DMS 273 (cell line): ENCODE data around the gene PCDHA12.
"Not testable (repeated sequence)": the region's sequence is repeated elsewhere in the genome, so short reads cannot be mapped to it uniquely, and the experiment has no call there.

Source experiments
- DNase-seq: peaks from one replicate; lab custom pipeline; 2025; ENCODE audit not compliant: unreplicated experiment; lab: John Stamatoyannopoulos, UW

Gene PCDHA12, protein sequence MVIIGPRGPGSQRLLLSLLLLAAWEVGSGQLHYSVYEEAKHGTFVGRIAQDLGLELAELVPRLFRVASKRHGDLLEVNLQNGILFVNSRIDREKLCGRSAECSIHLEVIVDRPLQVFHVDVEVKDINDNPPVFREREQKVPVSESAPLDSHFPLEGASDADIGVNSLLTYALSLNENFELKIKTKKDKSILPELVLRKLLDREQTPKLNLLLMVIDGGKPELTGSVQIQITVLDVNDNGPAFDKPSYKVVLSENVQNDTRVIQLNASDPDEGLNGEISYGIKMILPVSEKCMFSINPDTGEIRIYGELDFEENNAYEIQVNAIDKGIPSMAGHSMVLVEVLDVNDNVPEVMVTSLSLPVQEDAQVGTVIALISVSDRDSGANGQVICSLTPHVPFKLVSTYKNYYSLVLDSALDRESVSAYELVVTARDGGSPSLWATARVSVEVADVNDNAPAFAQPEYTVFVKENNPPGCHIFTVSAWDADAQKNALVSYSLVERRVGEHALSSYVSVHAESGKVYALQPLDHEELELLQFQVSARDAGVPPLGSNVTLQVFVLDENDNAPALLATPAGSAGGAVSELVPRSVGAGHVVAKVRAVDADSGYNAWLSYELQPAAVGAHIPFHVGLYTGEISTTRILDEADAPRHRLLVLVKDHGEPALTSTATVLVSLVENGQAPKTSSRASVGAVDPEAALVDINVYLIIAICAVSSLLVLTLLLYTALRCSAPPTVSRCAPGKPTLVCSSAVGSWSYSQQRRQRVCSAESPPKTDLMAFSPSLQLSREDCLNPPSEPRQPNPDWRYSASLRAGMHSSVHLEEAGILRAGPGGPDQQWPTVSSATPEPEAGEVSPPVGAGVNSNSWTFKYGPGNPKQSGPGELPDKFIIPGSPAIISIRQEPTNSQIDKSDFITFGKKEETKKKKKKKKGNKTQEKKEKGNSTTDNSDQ

DNA sequence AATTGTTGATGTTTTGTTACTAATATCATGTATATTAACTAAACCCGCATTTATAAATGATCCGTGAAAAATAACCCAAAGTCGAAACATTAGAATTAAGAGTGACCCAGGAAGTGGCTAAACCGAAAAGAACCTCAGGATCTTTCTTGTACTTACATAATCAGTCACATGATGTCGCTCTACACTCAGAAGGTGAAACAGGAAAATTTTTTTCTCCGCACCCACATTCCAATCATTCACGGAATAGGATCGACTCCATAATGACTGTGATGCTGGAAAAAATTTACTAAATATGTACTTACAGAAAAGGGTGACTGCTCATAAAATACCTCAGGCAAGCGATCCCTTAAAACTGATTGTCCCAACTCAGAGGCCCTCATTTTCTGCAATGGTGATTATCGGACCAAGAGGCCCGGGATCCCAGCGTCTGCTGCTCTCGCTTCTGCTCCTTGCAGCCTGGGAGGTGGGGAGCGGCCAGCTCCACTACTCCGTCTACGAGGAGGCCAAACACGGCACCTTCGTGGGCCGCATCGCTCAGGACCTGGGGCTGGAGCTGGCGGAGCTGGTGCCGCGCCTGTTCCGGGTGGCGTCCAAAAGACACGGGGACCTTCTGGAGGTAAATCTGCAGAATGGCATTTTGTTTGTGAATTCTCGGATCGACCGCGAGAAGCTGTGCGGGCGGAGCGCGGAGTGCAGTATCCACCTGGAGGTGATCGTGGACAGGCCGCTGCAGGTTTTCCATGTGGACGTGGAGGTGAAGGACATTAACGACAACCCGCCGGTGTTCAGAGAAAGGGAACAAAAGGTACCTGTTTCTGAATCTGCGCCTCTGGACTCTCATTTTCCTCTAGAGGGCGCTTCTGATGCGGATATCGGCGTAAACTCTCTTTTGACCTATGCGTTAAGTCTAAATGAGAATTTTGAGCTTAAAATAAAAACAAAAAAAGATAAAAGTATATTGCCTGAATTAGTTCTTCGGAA is at the start of gene PCDHA12:
PCDHA12 (plus strand) TSS at position 224 of the 981 bp plus-strand sequence; CDS start at position 389, 165 bp downstream.
- DNase-seq, result no peak

DNA sequence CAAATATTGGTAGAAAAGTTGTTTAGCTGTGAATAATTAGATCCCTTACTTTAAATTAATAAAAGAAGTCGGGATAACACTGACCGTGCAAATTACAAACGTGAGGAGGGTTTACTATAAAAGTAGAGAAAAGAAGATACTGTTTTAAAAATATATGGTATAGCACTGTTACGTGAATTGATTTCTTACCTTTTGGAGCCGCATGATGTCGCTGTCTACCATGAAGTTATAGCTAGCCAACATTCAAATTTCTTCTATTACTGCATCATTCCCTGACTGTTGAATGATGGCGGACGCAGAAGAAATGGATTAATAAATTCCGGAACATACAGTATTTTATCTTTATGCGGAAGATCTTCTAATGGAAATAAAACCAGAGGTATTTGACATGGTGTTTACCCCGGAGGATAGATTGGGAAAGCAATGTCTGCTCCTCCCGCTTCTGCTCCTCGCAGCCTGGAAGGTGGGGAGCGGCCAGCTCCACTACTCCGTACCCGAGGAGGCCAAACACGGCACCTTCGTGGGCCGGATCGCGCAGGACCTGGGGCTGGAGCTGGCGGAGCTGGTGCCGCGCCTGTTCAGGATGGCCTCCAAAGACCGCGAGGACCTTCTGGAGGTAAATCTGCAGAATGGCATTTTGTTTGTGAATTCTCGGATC is 47.3 kb upstream of the PCDHA12 start, which contains the start of gene PCDHA6:
PCDHA6 (plus strand) TSS at position 257 of the 658 bp plus-strand sequence; CDS start at position 389, 132 bp downstream.
- no peak for DNase-seq

DNA sequence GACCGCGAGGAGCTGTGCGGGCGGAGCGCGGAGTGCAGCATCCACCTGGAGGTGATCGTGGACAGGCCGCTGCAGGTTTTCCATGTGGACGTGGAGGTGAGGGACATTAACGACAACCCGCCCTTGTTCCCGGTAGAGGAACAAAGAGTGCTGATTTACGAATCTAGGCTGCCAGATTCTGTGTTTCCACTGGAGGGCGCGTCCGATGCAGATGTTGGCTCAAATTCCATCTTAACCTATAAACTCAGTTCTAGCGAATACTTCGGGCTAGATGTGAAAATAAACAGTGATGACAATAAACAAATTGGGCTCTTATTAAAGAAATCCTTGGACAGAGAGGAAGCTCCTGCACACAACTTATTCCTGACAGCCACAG is 46.8 kb upstream of the PCDHA12 start:
- DNase-seq, result no peak

DNA sequence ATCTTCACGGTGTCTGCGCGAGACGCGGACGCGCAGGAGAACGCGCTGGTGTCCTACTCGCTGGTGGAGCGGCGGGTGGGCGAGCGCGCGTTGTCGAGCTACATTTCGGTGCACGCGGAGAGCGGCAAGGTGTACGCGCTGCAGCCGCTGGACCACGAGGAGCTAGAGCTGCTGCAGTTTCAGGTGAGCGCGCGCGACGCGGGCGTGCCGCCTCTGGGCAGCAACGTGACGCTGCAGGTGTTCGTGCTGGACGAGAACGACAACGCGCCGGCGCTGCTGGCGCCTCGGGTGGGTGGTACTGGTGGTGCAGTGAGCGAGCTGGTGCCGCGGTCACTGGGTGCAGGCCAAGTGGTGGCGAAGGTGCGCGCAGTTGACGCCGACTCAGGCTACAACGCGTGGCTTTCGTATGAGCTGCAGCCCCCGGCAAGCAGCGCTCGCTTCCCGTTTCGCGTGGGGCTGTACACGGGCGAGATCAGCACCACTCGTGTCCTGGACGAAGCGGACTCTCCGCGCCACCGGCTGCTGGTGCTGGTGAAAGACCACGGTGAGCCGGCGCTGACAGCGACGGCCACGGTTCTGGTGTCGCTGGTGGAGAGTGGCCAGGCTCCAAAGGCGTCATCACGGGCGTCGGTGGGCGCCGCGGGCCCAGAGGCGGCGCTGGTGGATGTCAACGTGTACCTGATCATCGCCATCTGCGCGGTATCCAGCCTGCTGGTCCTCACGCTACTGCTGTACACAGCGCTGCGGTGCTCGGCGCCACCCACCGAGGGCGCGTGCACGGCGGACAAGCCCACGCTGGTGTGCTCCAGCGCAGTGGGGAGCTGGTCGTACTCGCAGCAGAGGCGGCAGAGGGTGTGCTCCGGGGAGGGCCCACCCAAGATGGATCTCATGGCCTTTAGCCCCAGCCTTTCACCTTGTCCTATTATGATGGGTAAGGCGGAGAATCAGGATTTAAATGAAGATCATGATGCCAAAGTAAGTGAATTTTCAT is 45.3 kb upstream of the PCDHA12 start:
- DNase-seq, result not testable (repeated sequence)

DNA sequence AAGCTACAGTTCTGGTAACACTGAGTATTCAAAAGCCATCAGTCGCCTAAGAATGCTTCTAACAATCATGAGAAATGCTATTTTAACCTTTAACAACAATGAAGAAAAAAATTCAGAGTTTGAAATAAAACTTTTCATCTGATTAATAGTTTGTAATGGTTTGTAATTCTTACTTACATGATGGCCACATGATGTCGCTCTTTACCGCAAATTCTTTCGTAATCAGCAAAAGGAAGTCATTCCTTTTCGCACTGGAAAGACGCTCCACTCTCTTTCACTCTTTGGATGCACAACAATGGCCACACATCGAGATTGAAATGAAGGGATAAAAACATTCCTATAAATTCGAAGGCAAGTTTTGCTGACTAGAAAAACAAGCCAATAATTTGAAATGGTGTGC is 41.1 kb upstream of the PCDHA12 start, which contains the start of gene PCDHA7:
PCDHA7 (plus strand) TSS at position 277 of the 400 bp plus-strand sequence; CDS start at position 392, 115 bp downstream.
- no peak for DNase-seq

DNA sequence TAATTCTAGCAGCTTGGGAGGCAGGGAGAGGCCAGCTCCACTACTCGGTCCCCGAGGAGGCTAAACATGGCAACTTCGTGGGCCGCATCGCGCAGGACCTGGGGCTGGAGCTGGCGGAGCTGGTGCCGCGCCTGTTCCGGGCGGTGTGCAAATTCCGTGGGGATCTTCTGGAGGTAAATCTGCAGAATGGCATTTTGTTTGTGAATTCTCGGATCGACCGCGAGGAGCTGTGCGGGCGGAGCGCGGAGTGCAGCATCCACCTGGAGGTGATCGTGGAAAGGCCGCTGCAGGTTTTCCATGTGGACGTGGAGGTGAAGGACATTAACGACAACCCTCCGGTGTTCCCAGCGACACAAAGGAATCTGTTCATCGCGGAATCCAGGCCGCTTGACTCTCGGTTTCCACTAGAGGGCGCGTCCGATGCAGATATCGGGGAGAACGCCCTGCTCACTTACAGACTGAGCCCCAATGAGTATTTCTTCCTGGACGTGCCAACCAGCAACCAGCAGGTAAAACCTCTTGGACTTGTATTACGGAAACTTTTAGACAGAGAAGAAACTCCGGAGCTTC is 40.6 kb upstream of the PCDHA12 start:
- DNase-seq, result not testable (repeated sequence)

DNA sequence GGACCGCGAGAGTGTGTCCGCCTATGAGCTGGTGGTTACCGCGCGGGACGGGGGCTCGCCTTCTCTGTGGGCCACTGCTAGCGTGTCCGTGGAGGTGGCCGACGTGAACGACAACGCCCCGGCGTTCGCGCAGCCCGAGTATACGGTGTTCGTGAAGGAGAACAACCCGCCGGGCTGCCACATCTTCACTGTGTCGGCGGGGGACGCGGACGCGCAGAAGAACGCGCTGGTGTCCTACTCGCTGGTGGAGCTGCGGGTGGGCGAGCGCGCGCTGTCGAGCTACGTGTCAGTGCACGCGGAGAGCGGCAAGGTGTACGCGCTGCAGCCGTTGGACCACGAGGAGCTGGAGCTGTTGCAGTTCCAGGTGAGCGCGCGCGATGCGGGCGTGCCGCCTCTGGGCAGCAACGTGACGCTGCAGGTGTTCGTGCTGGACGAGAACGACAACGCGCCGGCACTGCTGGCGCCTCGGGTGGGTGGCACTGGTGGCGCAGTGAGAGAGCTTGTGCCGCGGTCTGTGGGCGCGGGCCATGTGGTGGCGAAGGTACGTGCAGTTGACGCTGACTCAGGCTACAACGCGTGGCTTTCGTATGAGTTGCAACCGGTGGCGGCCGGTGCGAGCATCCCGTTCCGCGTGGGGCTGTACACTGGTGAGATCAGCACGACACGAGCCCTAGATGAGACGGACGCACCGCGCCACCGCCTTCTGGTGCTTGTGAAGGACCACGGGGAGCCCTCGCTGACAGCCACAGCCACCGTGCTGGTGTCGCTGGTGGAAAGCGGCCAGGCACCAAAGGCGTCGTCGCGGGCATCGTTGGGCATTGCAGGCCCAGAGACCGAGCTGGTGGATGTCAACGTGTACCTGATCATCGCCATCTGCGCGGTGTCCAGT is 39.2 kb upstream of the PCDHA12 start:
- no peak for DNase-seq

DNA sequence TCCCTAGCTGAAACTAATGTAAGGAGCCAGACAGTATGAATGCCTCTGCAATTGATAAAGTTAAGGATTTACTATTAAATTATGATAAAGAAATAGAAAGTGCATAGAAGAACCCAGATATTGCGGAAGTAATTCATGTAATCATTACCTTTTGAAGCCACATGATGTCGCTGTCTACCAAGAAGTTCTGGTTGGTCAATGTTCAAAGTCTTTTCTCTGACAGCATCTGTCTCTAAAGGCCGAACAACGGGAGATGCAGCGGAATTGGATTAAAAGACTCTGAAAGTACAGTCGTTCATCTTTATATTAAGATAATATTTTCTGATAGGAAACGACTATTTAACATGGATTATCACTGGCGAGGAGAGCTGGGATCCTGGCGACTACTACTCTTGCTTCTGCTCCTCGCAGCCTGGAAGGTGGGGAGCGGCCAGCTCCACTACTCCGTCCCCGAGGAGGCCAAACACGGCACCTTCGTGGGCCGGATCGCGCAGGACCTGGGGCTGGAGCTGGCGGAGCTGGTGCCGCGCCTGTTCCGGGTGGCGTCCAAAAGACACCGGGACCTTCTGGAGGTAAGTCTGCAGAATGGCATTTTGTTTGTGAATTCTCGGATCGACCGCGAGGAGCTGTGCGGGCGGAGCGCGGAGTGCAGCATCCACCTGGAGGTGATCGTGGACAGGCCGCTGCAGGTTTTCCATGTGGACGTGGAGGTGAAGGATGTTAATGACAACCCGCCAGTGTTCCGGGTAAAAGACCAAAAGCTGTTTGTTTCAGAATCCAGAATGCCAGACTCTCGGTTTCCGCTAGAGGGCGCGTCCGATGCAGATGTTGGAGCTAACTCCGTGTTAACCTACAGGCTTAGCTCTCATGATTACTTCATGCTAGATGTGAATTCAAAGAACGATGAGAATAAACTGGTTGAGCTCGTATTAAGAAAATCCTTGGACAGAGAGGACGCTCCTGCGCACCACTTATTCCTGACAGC is 33.8 kb upstream of the PCDHA12 start, which contains the start of gene PCDHA8:
PCDHA8 (plus strand) TSS at position 210 of the 985 bp plus-strand sequence; CDS start at position 345, 135 bp downstream.
- peak; percentile 20 for DNase-seq

DNA sequence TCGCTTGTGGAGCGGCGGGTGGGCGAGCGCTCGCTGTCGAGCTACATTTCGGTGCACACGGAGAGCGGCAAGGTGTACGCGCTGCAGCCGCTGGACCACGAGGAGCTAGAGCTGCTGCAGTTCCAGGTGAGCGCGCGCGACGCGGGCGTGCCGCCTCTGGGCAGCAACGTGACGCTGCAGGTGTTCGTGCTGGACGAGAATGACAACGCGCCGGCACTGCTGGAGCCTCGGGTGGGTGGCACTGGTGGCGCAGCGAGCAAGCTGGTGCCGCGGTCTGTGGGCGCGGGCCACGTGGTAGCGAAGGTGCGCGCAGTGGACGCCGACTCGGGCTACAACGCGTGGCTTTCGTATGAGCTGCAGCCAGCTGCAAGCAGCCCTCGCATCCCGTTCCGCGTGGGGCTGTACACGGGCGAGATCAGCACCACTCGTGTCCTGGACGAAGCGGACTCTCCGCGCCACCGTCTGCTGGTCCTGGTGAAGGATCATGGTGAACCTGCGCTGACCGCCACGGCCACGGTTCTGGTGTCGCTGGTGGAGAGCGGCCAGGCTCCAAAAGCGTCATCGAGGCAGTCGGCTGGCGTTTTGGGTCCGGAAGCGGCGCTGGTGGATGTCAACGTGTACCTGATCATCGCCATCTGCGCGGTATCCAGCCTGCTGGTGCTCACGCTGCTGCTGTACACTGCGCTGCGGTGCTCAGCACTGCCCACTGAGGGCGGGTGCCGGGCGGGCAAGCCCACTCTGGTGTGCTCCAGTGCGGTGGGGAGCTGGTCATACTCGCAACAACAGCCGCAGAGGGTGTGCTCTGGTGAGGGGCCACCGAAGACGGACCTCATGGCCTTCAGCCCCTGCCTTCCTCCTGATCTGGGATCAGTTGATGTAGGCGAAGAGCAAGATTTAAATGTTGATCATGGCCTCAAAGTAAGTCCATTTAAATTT is 32.0 kb upstream of the PCDHA12 start:
- no peak for DNase-seq

DNA sequence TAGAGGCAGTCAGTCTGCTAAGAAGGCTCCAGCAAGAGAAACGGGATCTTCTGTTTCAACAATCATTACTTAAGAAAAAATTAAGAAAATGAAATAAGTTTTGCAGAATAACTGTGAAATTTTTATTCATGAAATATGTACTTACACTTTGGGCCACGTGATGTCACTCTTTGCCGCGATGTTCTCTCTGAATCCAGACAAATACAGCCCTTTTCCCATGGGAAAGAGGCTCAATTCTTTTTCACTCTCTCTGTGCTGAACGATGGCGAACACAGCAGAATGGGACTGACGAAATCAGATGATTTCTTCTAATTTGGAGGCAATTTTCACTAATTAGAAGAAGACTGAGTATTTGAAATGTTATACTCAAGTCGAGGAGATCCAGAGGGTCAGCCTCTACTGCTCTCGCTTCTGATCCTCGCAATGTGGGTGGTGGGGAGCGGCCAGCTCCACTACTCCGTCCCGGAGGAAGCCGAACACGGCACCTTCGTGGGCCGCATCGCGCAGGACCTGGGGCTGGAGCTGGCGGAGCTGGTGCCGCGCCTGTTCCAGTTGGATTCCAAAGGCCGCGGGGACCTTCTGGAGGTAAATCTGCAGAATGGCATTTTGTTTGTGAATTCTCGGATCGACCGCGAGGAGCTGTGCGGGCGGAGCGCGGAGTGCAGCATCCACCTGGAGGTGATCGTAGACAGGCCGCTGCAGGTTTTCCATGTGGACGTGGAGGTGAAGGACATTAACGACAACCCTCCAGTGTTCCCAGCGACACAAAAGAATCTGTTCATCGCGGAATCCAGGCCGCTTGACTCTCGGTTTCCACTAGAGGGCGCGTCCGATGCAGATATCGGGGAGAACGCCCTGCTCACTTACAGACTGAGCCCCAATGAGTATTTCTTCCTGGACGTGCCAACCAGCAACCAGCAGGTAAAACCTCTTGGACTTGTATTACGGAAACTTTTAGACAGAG is 26.7 kb upstream of the PCDHA12 start, which contains the start of gene PCDHA9:
PCDHA9 (plus strand) TSS at position 244 of the 964 bp plus-strand sequence; CDS start at position 358, 114 bp downstream.
- not testable (repeated sequence) for DNase-seq

DNA sequence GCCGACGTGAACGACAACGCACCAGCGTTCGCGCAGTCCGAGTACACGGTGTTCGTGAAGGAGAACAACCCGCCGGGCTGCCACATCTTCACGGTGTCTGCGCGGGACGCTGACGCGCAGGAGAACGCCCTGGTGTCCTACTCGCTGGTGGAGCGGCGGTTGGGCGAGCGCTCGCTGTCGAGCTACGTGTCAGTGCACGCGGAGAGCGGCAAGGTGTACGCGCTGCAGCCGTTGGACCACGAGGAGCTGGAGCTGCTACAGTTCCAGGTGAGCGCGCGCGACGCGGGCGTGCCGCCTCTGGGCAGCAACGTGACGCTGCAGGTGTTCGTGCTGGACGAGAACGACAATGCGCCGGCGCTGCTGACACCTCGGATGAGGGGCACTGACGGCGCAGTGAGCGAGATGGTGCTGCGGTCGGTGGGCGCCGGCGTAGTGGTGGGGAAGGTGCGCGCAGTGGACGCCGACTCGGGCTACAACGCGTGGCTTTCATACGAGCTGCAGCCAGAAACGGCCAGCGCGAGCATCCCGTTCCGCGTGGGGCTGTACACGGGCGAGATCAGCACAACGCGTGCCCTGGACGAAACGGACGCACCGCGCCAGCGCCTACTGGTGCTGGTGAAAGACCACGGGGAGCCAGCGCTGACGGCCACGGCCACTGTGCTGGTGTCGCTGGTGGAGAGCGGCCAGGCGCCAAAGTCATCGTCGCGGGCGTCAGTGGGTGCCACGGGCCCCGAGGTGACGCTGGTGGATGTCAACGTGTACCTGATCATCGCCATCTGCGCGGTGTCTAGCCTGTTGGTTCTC is 25.1 kb upstream of the PCDHA12 start:
- DNase-seq, result not testable (repeated sequence)

DNA sequence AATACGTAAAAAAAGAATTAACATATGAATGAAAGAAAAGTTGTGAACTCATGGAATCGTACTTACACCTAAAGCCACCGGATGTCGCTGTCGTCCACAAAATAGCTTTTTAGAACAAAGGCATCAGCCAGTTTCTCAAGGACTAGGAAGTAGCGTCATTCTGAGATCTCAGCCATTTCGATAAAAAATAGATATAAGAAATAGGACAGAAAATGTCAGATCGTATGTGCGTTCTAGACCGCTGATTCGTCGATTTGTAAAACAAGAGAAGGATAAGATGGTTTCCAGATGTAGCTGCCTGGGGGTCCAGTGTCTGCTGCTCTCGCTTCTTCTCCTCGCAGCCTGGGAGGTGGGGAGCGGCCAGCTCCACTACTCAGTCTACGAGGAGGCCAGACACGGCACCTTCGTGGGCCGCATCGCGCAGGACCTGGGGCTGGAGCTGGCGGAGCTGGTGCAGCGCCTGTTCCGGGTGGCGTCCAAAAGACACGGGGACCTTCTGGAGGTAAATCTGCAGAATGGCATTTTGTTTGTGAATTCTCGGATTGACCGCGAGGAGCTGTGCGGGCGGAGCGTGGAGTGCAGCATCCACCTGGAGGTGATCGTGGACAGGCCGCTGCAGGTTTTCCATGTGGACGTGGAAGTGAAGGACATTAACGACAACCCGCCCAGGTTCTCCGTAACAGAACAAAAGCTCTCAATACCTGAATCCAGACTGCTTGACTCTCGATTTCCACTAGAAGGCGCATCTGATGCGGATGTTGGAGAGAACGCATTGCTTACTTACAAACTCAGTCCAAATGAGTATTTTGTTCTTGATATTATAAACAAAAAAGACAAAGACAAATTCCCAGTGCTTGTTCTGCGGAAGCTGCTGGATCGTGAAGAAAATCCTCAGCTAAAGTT is 19.1 kb upstream of the PCDHA12 start, which contains the start of gene PCDHA10:
PCDHA10 (plus strand) TSS at position 126 of the 903 bp plus-strand sequence; CDS start at position 278, 152 bp downstream.
- peak; percentile 26 for DNase-seq
